HG03571 (cell line): ENCODE data around the gene CA9.
"Not testable (repeated sequence)": the region's sequence is repeated elsewhere in the genome, so short reads cannot be mapped to it uniquely, and the experiment has no call there.

Experiments used
- ATAC-seq: cut with Tn5 transposase; IDR thresholded peaks from one replicate; pipeline ENCODE4 v1.9.1; 2021; ENCODE audit not compliant: unreplicated experiment

The CA9 gene

GRCh38 chr9:35673132-35674024 lies at the start of gene CA9:
CA9 (plus strand) TSS chr9:35673928; CDS start chr9:35673960, 32 bp downstream.
- no peak for ATAC-seq

- ATAC-seq, result no peak
Measured at GRCh38 chr9:35627575-35627974, 46.2 kb upstream of the CA9 start.

DNA sequence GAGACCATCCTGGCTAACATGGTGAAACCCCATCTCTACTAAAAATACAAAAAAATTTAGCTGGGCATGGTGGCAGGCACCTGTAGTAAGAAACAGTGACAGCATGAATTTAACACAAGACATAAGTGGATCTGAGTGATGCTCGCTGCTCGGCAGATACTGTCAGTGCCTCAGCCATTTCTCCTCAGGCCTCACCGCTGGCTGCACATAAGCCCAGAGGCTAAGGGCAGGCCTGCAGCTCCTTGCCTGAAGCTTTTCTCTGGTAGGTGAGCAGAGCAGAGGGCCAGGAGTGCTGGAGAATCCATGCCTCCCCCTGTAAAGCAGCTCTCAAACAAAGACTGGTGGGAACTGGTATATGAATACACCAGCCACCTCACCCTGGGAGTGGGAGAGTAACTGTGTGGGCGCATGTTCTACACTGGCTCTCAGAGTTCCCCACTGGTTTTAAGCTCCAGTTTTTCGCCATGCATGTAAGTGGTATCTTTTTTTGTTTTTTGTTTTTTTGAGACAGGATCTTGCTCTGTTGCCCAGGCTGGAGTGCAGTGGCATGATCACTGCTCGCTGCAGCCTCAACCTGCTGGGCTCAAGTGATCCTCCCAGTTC lies 45.2 kb upstream of the CA9 start:
- no peak for ATAC-seq

DNA sequence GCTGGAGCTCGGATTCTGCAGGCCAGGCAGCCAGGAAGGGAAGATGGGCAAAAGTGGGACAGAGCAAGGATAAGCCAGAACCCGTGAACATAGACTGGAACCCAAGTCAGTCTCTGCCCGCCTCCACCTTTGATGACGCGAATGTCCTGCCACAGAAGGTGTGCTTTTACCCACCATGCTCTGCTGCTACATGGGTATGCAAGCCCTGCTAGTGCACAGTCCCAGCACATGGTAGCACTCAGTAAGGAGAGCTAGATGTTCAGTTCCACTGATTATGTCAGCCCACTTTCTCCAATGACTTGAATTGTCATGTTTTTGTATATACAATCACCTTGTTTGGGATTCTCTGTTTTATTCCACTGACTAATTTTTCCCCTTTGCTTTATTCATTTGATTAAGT lies 44.1 kb upstream of the CA9 start:
- no peak for ATAC-seq

DNA sequence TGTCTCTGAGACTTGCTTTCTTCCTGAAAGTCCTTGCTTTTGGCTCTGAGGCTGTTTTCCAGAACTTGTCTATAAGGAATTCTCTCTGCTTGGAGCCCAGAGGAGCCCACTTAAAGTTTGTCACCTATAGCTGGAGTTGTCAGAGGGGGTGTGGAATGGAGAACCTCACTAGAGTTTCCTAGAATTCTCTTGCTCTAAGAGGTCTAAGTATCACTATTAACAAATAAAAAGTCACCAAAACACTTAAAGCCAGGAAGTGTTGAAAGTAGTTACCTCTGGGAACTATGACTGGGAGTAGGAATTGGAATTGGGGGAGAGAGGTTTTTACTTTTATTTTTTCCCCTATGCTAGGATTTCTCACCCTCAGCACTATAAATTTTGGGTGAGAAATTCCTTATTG lies 38.0 kb upstream of the CA9 start:
- ATAC-seq, result no peak

- no peak for ATAC-seq
Measured at GRCh38 chr9:35636135-35636876, 37.4 kb upstream of the CA9 start.

DNA sequence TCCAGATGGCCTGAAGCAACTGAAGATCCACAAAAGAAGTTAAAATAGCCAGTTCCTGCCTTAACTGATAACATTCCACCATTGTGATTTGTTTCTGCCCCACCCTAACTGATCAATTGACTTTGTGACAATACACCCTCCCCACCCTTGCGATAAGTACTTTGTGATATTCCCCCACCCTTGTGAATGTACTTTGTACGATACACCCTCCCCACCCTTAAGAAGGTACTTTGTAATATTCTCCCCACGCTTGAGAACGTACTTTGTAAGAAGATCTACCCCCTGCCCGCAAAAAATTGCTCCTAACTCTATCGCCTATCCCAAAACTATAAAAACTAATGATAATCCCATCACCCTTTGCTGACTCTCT lies 36.9 kb upstream of the CA9 start:
- not testable (repeated sequence) for ATAC-seq

- not testable (repeated sequence) for ATAC-seq
Measured at GRCh38 chr9:35637427-35637955, 36.2 kb upstream of the CA9 start.

DNA sequence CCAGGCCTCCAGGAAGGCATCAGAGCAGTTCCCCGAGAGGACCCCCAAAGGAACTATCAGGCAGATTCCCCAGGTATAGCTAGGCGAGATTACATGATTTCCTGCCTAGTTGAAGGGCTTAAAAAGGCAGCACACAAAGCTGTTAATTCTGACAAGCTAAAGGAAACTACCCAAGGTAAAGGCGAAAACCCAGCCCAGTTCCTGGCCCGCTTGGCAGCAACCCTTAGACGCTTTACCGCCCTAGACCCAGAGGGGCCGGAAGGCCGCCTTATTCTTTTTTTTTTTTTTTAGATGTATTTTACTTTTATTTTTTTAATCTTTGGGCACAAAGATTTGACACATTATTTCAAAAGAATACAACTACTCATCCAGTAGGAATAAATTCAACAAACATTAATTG lies 35.0 kb upstream of the CA9 start:
- not testable (repeated sequence) for ATAC-seq

GRCh38 chr9:35639225-35639624 lies 34.5 kb upstream of the CA9 start:
- ATAC-seq, result not testable (repeated sequence)

DNA sequence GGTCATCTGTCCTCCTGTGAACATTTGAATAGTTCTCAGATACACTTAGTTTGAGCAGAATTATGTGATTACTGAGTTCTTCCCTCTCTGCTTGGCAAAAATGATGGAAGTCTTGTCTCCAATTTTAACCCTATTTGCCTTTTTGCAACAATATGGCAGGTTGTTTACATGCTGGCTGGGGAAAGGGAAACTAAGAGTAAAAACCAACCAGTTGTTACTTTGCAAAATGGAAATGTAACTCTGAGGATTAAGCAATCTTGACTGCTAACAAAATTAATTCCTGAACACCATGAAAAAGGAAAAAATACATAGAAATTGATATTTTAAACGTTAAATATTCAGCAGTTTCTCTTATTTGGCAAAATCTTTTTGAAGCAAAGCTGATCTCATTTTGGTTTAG lies 34.1 kb upstream of the CA9 start:
- no peak for ATAC-seq

- not testable (repeated sequence) for ATAC-seq
Measured at GRCh38 chr9:35640431-35640830, 33.3 kb upstream of the CA9 start.

DNA sequence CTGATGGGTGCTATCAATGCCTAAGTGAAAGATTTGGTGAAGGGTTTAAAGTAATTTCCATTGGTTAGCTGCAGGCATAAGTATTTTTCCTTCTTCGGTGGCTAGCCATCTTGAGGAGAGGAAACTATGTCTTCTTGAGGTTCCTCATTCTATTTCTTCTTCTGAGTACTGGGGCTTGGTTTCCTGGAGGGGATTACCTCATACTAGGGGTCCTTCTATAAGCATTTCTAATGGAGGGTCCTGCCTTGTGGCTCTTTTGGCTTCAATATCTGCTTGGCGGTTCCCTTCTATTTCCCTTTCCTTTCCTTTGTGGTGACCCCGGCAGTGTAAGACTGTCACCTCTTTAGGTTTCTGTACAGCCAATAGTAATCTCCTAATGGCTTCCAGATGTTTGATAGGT lies 32.2 kb upstream of the CA9 start:
- ATAC-seq, result not testable (repeated sequence)

DNA sequence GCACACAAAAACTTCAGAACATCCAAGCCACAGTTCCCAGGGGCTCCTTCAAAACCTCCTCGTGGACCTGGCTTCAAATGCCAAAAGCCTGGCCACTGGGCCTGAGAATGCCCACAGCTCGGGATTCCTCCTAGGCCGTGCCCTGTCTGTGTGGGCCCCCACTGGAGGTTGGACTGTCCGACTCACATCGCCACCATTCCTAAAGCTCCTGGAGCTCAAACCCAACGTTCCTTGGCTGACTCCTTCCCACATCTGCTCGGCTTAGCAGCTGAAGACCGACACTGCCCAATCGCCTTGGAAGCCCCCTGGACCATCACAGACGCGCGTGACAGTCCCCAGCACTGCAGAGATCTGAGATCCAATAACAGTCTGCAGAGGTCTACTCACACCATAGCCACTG lies 30.7 kb upstream of the CA9 start:
- no peak for ATAC-seq

DNA sequence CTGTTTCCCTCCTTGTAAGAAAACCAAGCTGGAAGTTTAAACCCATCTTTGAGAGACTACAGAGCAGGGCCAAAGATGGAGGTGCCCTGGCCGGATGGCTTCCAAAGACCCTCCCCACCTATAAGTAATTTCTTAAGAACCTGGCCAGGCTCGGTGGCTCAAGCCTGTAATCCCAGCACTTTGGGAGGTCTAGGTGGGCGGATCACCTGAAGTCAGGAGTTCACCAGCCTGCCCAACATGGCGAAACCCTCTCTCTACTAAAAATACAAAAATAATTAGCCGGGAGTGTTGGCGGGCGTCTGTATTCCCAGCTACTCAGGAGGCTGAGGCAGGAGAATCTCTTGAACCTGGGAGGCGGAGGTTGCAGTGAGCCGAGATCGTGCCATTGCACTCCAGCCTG lies 28.0 kb upstream of the CA9 start:
- ATAC-seq, result not testable (repeated sequence)

DNA sequence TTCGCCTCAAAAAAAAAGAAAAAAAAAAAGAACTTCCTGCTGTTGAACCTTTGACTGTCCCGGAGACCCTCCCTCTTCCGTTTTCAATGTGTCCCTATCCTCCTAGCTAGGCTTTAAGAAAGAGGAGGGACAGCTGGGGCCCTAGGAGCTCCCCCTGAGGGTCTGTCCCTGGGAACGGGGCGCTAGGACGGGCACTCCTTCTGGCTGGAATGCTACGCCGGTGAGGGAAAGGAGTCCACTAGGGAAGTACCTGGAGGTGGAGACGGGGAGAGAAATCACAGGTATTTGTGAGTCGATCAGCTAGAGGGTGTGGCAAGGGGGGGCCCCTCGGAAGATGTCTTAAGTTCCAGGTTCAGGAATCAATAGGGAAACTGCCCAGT lies 27.6 kb upstream of the CA9 start:
- no peak for ATAC-seq

GRCh38 chr9:35646533-35647265 lies 27.0 kb upstream of the CA9 start:
- ATAC-seq, result peak; percentile 83

GRCh38 chr9:35649431-35650340 lies 24.0 kb upstream of the CA9 start:
- ATAC-seq, result no peak

- no peak for ATAC-seq
Measured at GRCh38 chr9:35650341-35651158, 23.2 kb upstream of the CA9 start, which contains the start of gene SIT1. SIT1 (minus strand) TSS chr9:35650931; CDS start chr9:35650853, 78 bp downstream.
